Caco-2 (cell line): Measurements from ENCODE around the gene MPDU1. TPM values are rescaled to one million over a fixed set of nuclear protein-coding genes. Genes with fewer than 3 reads are reported as not detected.
"Not testable (repeated sequence)": the region's sequence is repeated elsewhere in the genome, so short reads cannot be mapped to it uniquely, and the experiment has no call there.

Source experiments
- BruUV-seq: library from RNA; stranded (reverse); fragments of 400-500 nt; replicated peaks from 2 replicates; lab custom pipeline; 2021; lab: Mats Ljungman, UMichigan
- CTCF ChIA-PET: fragments of 300-600 bp; sonication (Branson Sonifier 250); formaldehyde crosslinking; loops from one replicate; lab custom pipeline; 2022; ENCODE audit warnings: antibody characterized with exemption; lab: Charles Lee
- POLR2A ChIA-PET: fragments of 300-600 bp; sonication (Branson Sonifier 250); formaldehyde crosslinking; loops from one replicate; lab custom pipeline; 2022; ENCODE audit warnings: antibody characterized with exemption; lab: Charles Lee
- DNase-seq, 2 experiments: peaks; one replicate each; pipeline versions ENCODE4 v3.0.0 to v3.0.0-alpha.2; 2020 to 2022
- H3K27me3 ChIP-seq: replicated peaks from 2 replicates; pipeline ENCODE4 v1.6.0; 2011; ENCODE audit warnings: low read length; ENCODE audit not compliant: control insufficient read depth, insufficient read depth
- H3K36me3 ChIP-seq: 2 replicates; pipeline ENCODE4 v1.5.1; 2011; ENCODE audit warnings: low read length; ENCODE audit not compliant: control insufficient read depth, insufficient read depth
- H3K4me1 ChIP-seq: fragments of 250-450 bp; sonication (Bioruptor Pico); 2 replicates; pipeline ENCODE4 v1.5.1; 2020; ENCODE audit warnings: mild to moderate bottlenecking
- H3K4me3 ChIP-seq: 2 replicates; pipeline ENCODE4 v1.5.1; 2011; ENCODE audit warnings: low read depth, mild to moderate bottlenecking, control low read depth, low read length
- H3K9me3 ChIP-seq: fragments of 250-450 bp; sonication (Bioruptor Pico); 2 replicates; pipeline ENCODE4 v1.5.1; 2020; ENCODE audit warnings: mild to moderate bottlenecking, moderate library complexity
- H3K27ac Mint-ChIP-seq: one replicate; pipeline ENCODE4 v1.8.0; 2022; ENCODE audit warnings: mixed read lengths; ENCODE audit not compliant: unreplicated experiment
- H3K27me3 Mint-ChIP-seq: one replicate; pipeline ENCODE4 v1.8.0; 2022; ENCODE audit warnings: mixed read lengths; ENCODE audit not compliant: insufficient read depth, unreplicated experiment
- H3K36me3 Mint-ChIP-seq: one replicate; pipeline ENCODE4 v1.8.0; 2022; ENCODE audit warnings: mild to moderate bottlenecking, mixed read lengths; ENCODE audit not compliant: insufficient read depth, unreplicated experiment
- H3K4me1 Mint-ChIP-seq: one replicate; pipeline ENCODE4 v1.8.0; 2022; ENCODE audit warnings: low read depth, mixed read lengths; ENCODE audit not compliant: unreplicated experiment
- H3K4me3 Mint-ChIP-seq: one replicate; pipeline ENCODE4 v1.8.0; 2022; ENCODE audit warnings: mild to moderate bottlenecking, moderate library complexity, mixed read lengths; ENCODE audit not compliant: unreplicated experiment
- H3K9me3 Mint-ChIP-seq: one replicate; pipeline ENCODE4 v1.8.0; 2022; ENCODE audit warnings: mixed read lengths; ENCODE audit not compliant: unreplicated experiment
- CTCF ChIP-seq, 2 experiments: fragments of 200-600 bp in 1 of 2; IDR thresholded peaks; 1 replicate in 1 of 2; 2 replicates in 1 of 2; pipeline versions ENCODE4 v1.5.1 to v1.8.0; 2011 to 2022; ENCODE audit warnings: antibody characterized with exemption in 1 of 2, control low read depth in 1 of 2, inconsistent platforms in 1 of 2, low read depth in 1 of 2, low read length in 1 of 2, mild to moderate bottlenecking in 1 of 2, moderate library complexity in 1 of 2; ENCODE audit not compliant: insufficient read depth in 1 of 2, severe bottlenecking in 1 of 2, unreplicated experiment in 1 of 2
- intact Hi-C: fragments of 100-400 bp; cut with micrococcal nuclease; formaldehyde crosslinking; loops from one replicate; pipeline ENCODE4 v1.10.0; 2022; ENCODE audit not compliant: unreplicated experiment
- total RNA-seq: library from RNA; stranded (reverse); gene quantifications from 2 replicates; pipeline ENCODE4 v1.2.3, GENCODE V29; 2022

Gene MPDU1
- total RNA-seq, 1 experiment from 2014 or later = 44.2 TPM

DNA sequence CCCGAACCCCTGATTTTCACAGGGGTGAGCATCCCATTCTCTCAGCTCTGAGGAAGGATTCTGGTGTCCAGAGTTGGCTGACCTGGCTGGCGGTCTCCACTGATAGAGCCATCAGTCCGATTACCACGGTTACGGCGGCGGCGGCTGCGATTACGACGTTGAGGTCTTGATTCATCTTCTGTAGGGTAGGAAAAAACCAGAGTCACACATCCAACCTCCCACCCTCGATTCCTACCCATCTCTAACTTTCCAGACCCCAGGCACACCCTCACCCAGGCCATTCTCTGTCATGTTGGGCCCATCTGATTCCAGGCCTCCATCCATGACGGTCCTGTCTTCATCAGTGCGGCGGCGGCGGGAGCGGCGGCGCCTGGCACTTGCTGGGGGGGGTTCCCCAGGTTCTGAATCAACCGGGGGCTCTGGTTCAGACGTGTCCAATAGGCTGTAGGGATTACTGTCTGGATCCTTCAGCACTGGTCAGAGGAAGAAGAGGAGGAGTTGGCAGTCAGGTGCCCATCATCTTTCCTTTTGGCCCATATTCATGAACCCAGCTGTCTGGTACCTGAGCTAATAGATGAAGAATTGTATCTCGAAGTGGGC is 8.9 kb downstream of the MPDU1 start:
- Mint-ChIP-seq H3K4me1 (no peaks in the 10 kb centered on the region), H3K27me3 (no peaks in the 10 kb centered on the region), H3K36me3 (peaks cover 69% of the 10 kb centered on the region), H3K4me3 (no peak overlapping the region), H3K9me3 (no peaks in the 10 kb centered on the region), H3K27ac (no peak overlapping the region)
- CTCF ChIA-PET = no interaction called here
- Histone ChIP-seq H3K27me3 (no peaks in the 10 kb centered on the region), H3K4me1 (no peaks in the 10 kb centered on the region), H3K4me3 (no peak overlapping the region), H3K9me3 (no peaks in the 10 kb centered on the region), H3K36me3 (no peaks in the 10 kb centered on the region)
- intact Hi-C loops = no loop called here
- POLR2A ChIA-PET = interaction anchor here (0.6 kb wide), 1 partner anchor 173 kb away, joined by 3 read pairs; no protein-coding TSS in a partner anchor
- DNase-seq = no peak
- BruUV-seq = no TSS peak
- TF ChIP-seq CTCF (IDR thresholded peaks at IDR 0.05; ENCODE audit: insufficient read depth in 1 of 2, low read depth in 1 of 2, low read length in 1 of 2, severe bottlenecking in 1 of 2, unreplicated experiment in 1 of 2) = no peak

- no peak overlapping the region for H3K27ac Mint-ChIP-seq
Observed at GRCh38 chr17:7593296-7593695, 9.6 kb downstream of the MPDU1 start.

DNA sequence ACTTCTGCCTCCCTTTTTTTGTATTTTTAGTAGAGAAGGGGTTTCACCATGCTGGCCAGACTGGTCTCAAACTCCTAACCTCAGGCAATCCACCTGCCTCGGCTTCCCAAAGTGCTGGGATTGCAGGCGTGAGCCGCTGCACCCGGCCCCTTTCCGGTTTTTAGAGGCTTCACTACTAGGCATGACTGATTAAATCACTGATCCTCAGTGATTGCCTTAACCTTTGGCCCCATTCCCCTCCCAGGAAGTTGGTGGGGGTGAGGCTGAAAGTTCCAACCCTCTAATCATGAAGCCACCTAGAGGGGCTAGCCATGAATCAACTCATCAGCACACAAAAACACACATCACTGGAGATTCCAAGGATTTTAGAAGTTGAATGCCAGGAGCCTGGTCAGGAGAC is 13.9 kb downstream of the MPDU1 start:
- H3K9me3 Mint-ChIP-seq, H3K4me1 ChIP-seq, intact Hi-C loops, POLR2A ChIA-PET, H3K27me3 ChIP-seq, H3K9me3 ChIP-seq, H3K4me3 Mint-ChIP-seq, DNase-seq, H3K4me3 ChIP-seq, H3K27ac Mint-ChIP-seq, CTCF ChIA-PET, H3K36me3 ChIP-seq, H3K27me3 Mint-ChIP-seq, H3K4me1 Mint-ChIP-seq, BruUV-seq: not testable (repeated sequence)
- peaks cover 89% of the 10 kb centered on the region for H3K36me3 Mint-ChIP-seq

More at GRCh38 chr17:7593296-7593695, 9.6 kb downstream of the MPDU1 start:
- ChIA-PET POLR2A (no interaction called here), CTCF (no interaction called here)
- no peaks in the 10 kb centered on the region for H3K27me3 Mint-ChIP-seq
- H3K4me1 ChIP-seq = no peaks in the 10 kb centered on the region
- H3K4me3 ChIP-seq = no peak overlapping the region
- no peaks in the 10 kb centered on the region for H3K36me3 ChIP-seq
- no peaks in the 10 kb centered on the region for H3K27me3 ChIP-seq
- no TSS peak for BruUV-seq
- H3K4me1 Mint-ChIP-seq = no peaks in the 10 kb centered on the region
- DNase-seq = no peak
- H3K4me3 Mint-ChIP-seq = no peak overlapping the region
- no peaks in the 10 kb centered on the region for H3K9me3 ChIP-seq
- TF ChIP-seq CTCF (IDR thresholded peaks at IDR 0.05; ENCODE audit: insufficient read depth in 1 of 2, low read depth in 1 of 2, low read length in 1 of 2, severe bottlenecking in 1 of 2, unreplicated experiment in 1 of 2) = no peak
- peaks cover 68% of the 10 kb centered on the region for H3K36me3 Mint-ChIP-seq
- no peaks in the 10 kb centered on the region for H3K9me3 Mint-ChIP-seq
- intact Hi-C loops = no loop called here
